ENCODE data around the gene ZNF211.

ZNF211 gene

DNA sequence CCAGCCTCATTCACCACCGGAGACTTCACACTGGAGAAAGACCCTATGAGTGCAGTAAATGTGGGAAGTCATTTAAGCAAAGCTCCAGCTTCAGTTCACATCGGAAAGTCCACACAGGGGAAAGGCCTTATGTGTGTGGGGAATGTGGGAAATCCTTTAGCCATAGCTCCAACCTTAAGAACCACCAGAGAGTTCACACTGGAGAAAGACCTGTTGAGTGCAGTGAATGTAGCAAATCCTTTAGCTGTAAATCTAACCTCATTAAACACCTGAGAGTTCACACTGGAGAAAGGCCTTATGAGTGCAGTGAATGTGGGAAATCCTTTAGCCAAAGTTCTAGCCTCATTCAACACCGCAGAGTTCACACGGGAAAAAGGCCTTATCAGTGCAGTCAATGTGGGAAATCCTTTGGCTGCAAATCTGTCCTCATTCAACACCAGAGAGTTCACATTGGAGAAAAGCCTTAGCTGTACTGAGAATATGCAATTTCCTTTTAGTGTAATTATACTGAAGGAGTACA is 8.8 kb downstream of the ZNF211 start:
- TF ChIP-seq GATA2 (IDR thresholded peaks at IDR 0.05; ENCODE audit: low read depth, low read length): no peak
- TF ChIP-seq GATA3 (IDR thresholded peaks at IDR 0.05; ENCODE audit: low read depth, low read length): no peak

DNA sequence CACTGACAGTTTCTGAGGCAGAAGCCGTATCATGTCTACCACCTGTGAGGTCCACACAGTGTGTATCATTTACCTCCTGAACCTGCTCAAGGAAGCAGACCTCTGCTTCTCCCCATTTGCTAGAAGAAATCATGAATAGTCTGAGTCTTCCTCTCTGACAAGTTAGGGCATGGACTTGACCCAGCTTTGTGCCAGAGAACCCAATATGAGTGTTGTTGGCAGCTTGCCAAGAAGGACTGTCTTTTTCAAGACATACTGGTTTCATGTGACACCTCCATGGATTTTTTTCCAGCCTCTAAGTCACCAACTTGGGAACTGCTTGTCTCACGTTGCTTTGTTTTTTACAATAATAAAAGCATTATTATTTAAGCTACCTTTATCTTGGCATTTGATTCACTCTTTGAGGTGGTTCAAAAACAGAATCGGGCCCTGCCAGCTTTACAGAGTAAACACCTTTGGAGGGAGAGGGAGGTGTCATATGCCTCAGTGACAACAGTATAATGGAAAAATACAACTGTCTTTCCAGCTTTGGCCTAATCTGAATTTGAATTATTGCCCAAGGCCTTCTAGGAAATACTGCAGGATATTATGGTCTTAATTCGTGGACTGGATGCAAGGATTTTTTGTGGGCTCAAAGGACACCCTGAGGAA is 9.6 kb downstream of the ZNF211 start:
- TF ChIP-seq GATA2 (IDR thresholded peaks at IDR 0.05; ENCODE audit: low read depth, low read length) (no peak), GATA3 (IDR thresholded peaks at IDR 0.05; ENCODE audit: low read depth, low read length) (no peak)

DNA sequence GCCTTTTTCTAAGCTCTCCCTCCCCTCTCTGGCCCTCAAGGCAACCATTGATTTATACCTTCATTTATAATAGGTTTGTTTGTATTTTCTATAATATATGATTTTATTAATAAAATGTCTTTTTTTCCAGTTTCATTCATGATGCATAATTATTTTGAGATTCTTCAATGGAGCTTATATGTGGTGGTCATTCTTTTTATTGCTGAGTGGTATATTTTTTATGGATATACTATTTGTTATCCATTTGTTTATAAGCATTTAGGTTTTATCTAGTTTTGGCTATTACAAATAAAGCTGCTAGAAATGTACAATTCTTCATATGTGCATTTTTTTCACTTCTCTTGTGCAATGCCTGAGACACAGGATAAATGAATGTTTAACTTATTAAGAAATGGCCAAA is 10.8 kb downstream of the ZNF211 start:
- no peak for TF ChIP-seq GATA2 (IDR thresholded peaks at IDR 0.05; ENCODE audit: low read depth, low read length)
- no peak for TF ChIP-seq GATA3 (IDR thresholded peaks at IDR 0.05; ENCODE audit: low read depth, low read length)

DNA sequence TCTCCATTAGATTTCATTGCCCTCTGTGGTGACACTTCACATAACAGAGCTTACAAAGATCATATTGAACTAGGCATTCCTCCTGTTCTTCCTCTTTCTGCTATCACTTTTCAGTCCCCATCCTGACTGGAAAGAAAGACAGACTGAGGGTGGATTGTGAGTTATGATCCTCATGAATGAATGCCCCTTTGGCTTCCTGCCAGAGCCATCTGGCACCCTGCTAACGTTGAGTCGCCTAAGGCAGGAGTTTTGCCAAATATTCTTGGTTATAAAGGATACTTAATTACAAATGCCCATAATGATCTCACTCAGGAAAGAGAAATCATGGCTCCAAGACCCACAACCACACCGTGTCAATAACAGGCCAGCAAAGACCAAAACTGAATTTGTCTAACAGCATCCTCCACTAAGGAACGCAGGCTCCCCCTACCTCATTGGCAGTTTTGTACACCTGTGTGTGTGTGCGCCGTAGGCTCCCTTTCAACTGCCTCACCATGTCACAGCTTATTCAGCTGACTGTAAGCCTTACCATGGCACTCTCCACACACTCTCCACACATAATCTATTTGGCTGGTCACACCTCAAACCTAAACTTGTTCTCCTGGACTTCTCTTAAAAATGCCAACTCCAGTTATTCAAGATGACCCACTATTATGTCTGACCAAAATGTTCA is 15.5 kb downstream of the ZNF211 start:
- no peak for TF ChIP-seq GATA2 (IDR thresholded peaks at IDR 0.05; ENCODE audit: low read depth, low read length)
- TF ChIP-seq GATA3 (IDR thresholded peaks at IDR 0.05; ENCODE audit: low read depth, low read length): no peak

DNA sequence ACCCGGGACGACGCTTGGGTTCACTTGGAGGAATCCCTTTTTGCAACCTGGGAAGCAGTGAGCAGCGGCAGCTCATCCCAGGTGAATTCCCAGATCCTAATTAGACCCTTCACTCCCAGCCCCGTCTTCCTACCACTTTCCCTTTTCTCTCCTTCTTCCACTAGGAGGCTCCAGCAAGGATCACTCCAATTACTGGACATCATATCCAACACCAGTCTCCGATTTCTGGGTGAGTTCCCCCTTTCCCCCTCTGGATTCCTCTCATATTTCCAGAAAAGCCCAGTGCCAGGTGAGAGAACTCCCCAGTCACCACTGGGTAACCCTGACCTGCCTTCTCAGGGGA is 18.7 kb downstream of the ZNF211 start:
- TF ChIP-seq GATA3 (IDR thresholded peaks at IDR 0.05; ENCODE audit: low read depth, low read length) (no peak), GATA2 (IDR thresholded peaks at IDR 0.05; ENCODE audit: low read depth, low read length) (no peak)

DNA sequence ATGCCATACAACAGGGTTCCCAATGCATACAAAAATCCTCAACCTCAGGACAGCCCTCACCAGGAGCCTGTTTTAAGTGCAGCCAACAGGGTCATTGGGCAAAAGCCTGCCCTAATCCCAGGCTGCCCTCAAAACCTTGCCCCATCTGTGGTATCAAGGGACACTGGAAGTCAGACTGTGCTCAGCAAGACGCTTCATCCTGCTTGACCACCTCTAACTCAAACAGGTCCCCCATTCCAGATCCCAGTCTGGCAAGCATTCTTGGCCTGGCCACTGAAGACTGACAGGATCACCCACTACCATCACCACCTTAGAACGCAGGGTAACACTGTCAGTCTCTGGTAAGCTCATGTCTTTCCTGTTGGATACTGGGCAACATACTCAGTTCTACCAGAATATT is 20.7 kb downstream of the ZNF211 start:
- TF ChIP-seq GATA3 (IDR thresholded peaks at IDR 0.05; ENCODE audit: low read depth, low read length) (no peak), GATA2 (IDR thresholded peaks at IDR 0.05; ENCODE audit: low read depth, low read length) (no peak)

DNA sequence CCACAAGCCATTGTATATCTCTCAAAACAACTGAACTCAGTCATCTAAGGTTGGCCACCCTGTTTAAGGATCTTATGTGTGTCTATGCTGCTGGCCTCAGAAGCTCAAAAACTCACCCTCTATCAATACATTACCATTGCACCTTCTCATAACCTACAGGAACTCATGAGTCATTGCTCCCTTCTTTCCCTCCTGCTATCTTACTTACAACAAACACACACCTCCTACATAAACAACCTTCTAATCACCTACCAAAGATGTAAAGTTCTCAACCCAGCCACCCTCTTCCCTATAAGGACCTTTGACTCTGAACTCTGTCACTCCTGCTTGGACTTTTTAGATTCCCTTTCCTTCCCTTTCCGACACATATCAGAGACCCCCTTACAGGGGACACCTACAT is 22.5 kb downstream of the ZNF211 start:
- TF ChIP-seq GATA2 (IDR thresholded peaks at IDR 0.05; ENCODE audit: low read depth, low read length) (no peak), GATA3 (IDR thresholded peaks at IDR 0.05; ENCODE audit: low read depth, low read length) (no peak)

DNA sequence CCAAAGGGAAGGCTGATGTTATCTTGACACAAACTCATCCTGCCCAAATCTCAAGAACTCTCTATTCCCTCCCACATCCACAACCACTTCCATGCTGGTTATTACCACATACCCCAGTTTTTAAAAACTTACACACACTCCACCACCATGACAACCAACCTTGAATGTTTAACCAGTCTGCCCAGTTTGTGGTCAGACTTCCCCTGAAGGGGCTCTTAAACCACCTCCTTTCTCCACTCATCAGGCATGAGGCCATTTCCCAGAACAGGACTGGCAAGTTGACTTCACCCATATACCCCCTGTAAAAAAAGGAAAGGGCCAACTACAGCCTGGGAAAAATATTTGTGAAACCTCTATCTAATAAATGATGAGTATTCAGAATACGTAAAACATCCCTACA is 23.4 kb downstream of the ZNF211 start:
- TF ChIP-seq GATA2 (IDR thresholded peaks at IDR 0.05; ENCODE audit: low read depth, low read length): no peak
- no peak for TF ChIP-seq GATA3 (IDR thresholded peaks at IDR 0.05; ENCODE audit: low read depth, low read length)

DNA sequence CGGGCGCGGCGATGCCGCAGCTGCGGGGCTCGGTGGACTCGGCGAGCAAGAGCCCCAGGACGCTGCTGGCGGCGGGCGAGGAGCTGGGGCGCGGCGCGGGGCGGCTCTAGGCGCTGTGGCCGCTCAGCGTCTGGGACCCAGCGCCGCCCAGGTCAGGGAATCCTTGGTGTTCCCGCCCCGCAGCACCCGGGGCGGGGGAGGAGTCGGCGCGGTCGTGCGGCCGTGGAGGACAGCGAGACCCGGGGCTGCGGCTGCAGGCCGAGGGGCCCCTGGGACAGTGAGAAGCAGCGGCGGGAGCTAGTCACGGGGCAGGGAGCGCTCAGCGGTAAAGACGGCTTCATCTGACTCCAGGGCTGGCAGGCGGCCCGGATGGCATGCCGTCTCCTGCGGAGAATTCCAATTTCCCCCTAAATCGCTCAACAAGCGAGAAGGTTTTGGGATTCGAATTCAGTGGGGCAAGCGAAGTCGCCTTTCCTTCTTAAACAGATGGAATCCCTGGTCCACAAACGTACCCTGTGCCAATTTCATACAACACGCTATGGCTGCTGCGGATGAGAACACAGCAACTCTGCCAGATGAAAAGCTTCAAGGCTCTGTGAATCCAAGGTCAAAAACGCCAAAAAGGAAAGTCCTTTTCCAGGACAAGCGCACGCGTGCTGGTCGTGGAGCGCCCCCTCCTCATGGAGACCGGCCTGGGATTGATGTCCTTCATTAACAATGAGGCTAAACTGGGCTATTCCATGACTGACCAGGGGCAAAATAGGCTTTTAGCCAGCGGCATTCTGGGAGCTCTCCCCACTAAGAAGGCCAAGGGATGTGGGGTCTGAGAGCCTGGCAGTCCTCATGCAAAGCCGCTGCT is 31.5 kb downstream of the ZNF211 start:
- TF ChIP-seq GATA3 (IDR thresholded peaks at IDR 0.05; ENCODE audit: low read depth, low read length) (no peak), GATA2 (IDR thresholded peaks at IDR 0.05; ENCODE audit: low read depth, low read length) (no peak)

DNA sequence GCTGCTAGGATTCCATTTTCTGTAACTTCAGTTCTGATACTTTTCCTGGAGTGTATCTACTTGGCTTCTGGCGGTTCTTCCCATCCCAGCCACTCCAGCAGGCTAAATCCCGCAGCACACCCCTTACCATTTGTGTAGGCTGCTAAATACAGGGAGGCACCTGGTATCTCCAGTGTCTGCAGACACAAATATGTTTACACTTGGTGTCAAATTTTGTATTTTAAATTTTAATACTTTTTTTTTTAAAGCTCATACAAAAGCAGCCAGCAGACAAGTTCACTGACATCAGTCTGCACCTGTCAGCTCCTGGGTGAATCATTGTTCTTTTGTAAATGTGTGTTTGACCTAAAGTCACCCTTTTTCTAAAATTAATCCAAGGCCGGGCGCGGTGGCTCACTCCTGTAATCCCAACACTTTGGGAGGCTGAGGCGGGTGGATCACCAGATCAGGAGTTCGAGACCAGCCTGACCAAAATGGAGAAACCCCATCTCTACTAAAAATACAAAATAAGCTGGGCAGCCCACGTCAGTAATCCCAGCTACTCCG is 32.4 kb downstream of the ZNF211 start:
- TF ChIP-seq GATA3 (IDR thresholded peaks at IDR 0.05; ENCODE audit: low read depth, low read length) (no peak), GATA2 (IDR thresholded peaks at IDR 0.05; ENCODE audit: low read depth, low read length) (no peak)

DNA sequence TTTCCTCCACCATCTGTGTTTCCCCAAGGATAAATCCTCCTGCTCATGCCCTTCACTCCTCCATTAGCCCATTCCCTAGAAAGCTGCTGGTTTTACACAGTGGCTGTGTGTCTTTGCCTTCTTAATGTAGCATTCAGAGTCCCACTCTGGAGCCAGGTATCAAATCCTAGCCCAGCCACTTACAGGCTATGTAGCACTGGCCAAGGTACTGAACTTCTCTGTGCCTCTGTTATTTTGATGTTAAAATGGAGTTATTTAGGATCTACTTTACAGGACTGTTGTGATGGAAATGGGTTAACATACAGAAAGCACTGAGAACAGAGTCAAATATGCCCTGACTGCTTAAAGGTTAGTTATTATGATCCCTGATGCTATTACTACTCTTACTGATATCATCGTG is 34.3 kb downstream of the ZNF211 start:
- TF ChIP-seq GATA3 (IDR thresholded peaks at IDR 0.05; ENCODE audit: low read depth, low read length) (no peak), GATA2 (IDR thresholded peaks at IDR 0.05; ENCODE audit: low read depth, low read length) (no peak)

DNA sequence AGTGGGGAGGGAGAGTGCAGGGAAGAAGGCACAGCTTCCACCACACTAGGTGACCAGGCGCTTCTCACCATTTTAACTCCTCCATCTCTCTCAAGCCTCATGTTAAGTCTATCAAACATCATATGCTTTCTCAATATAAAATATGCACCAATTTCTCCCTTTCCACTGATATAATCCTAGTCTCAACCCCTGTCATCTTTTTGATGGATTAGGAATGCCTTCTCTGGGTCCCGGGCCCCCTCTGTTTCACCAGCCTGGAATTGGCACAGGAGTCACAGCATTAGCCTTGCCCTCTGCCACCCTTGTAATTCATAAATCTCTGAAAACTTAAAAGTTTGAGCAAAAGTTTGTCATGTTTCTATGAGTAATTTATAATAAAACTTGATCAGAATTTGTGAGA is 35.7 kb downstream of the ZNF211 start, which contains the start of gene ZSCAN4:
TSS of gene ZSCAN4 (plus strand) at position 301 of the 400 bp plus-strand sequence. CDS start 7,211 bp downstream, outside the sequence.
- TF ChIP-seq GATA3 (IDR thresholded peaks at IDR 0.05; ENCODE audit: low read depth, low read length) (no peak), GATA2 (IDR thresholded peaks at IDR 0.05; ENCODE audit: low read depth, low read length) (no peak)

DNA sequence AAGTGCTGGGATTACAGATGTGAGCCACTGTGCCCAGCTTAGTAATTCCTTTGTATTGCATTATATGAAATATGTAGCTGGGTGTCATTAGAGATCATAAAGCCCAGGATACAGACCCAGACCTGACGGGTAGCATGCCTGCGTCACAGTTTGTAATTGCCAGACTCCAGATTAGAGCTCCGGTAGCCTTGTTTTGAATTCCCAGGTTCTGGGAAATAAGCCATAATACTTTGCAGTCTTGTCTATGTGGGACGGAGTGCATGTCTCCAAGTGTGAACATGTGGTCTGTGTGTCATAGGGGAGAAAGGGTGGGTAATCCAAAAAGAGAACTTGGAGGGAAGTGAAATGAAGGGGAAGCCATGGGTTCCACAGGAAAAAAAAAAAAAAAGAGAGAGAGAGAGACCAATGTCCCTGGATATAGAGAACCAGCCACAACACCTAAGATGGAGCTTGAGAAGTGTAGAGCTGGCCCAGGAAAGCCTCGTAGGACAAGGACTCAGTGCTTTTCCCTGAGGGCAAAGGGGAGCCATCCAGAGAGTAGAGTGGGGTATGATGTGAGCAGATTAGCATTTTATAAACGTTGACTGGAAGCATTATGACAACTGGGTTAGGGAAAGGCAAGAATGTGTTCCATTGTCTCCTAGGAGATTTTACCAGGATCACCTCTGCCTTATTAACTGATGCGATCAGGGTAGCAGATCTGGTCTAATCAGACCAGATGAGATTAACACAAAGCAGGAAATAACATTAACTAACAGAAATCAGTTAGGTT is 38.3 kb downstream of the ZNF211 start:
- TF ChIP-seq GATA2 (IDR thresholded peaks at IDR 0.05; ENCODE audit: low read depth, low read length): no peak
- TF ChIP-seq GATA3 (IDR thresholded peaks at IDR 0.05; ENCODE audit: low read depth, low read length): no peak
